Measurements from ENCODE around the gene SERPING1. TPM values are rescaled to one million over a fixed set of nuclear protein-coding genes. Genes with fewer than 3 reads are reported as not detected.

The SERPING1 gene
- total and polyA plus RNA-seq, 2 of the 13 experiments (the other 11 are each of a cell fraction or from before 2014, with no cell fraction given) = 2.0 to 10.4 TPM

GRCh38 chr11:57657194-57658022, 59.9 kb downstream of the SERPING1 start, which contains the start of gene CLP1 (continued):
- TF ChIP-seq ZFP82 (CRISPR knock-in tag; IDR thresholded peaks at IDR 0.05; ENCODE audit: borderline replicate concordance) (no peak), ZNF432 (CRISPR knock-in tag; IDR thresholded peaks at IDR 0.05; ENCODE audit: borderline replicate concordance) (no peak), ZNF430 (CRISPR knock-in tag; IDR thresholded peaks at IDR 0.05) (peak; percentile 62; the same call in 1 of the 2 replicates), ZBTB8A (CRISPR knock-in tag; IDR thresholded peaks at IDR 0.05; ENCODE audit: borderline replicate concordance, low read depth) (0 out of 2 replicates have a peak, but pooled peaks have one; percentile 47), ZNF17 (CRISPR knock-in tag; IDR thresholded peaks at IDR 0.05) (no peak), ZBTB7B (CRISPR knock-in tag; IDR thresholded peaks at IDR 0.05) (0 out of 2 replicates have a peak, but pooled peaks have one; percentile 42), IRX3 (CRISPR knock-in tag; IDR thresholded peaks at IDR 0.05; ENCODE audit: borderline replicate concordance, low read depth) (no peak; the same call in 1 of the 2 replicates), ZNF451 (CRISPR knock-in tag; IDR thresholded peaks at IDR 0.05) (no peak; the same call in 1 of the 2 replicates), CBX5 (CRISPR knock-in tag; IDR thresholded peaks at IDR 0.05; ENCODE audit: borderline replicate concordance) (no peak), AHR (CRISPR knock-in tag; IDR thresholded peaks at IDR 0.05) (0 out of 2 replicates have a peak, but pooled peaks have one; percentile 74), KLF6 (CRISPR knock-in tag; IDR thresholded peaks at IDR 0.05) (0 out of 2 replicates have a peak, but pooled peaks have one; percentile 30), PCBP2 (optimal IDR thresholded peaks at IDR 0.05; ENCODE audit: low read depth, low read length, poor library complexity, severe bottlenecking) (no peak), MNT (IDR thresholded peaks at IDR 0.05) (peak; percentile 88), RXRA (CRISPR knock-in tag; IDR thresholded peaks at IDR 0.05) (peak; percentile 69), YEATS2 (CRISPR knock-in tag; IDR thresholded peaks at IDR 0.05; ENCODE audit: borderline replicate concordance) (peak; percentile 96)
- TF ChIP-seq, protein P1, sequence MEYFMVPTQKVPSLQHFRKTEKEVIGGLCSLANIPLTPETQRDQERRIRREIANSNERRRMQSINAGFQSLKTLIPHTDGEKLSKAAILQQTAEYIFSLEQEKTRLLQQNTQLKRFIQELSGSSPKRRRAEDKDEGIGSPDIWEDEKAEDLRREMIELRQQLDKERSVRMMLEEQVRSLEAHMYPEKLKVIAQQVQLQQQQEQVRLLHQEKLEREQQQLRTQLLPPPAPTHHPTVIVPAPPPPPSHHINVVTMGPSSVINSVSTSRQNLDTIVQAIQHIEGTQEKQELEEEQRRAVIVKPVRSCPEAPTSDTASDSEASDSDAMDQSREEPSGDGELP (IDR thresholded peaks at IDR 0.05; ENCODE audit: borderline replicate concordance, low read depth) = no peak
- TF ChIP-seq, protein P2, sequence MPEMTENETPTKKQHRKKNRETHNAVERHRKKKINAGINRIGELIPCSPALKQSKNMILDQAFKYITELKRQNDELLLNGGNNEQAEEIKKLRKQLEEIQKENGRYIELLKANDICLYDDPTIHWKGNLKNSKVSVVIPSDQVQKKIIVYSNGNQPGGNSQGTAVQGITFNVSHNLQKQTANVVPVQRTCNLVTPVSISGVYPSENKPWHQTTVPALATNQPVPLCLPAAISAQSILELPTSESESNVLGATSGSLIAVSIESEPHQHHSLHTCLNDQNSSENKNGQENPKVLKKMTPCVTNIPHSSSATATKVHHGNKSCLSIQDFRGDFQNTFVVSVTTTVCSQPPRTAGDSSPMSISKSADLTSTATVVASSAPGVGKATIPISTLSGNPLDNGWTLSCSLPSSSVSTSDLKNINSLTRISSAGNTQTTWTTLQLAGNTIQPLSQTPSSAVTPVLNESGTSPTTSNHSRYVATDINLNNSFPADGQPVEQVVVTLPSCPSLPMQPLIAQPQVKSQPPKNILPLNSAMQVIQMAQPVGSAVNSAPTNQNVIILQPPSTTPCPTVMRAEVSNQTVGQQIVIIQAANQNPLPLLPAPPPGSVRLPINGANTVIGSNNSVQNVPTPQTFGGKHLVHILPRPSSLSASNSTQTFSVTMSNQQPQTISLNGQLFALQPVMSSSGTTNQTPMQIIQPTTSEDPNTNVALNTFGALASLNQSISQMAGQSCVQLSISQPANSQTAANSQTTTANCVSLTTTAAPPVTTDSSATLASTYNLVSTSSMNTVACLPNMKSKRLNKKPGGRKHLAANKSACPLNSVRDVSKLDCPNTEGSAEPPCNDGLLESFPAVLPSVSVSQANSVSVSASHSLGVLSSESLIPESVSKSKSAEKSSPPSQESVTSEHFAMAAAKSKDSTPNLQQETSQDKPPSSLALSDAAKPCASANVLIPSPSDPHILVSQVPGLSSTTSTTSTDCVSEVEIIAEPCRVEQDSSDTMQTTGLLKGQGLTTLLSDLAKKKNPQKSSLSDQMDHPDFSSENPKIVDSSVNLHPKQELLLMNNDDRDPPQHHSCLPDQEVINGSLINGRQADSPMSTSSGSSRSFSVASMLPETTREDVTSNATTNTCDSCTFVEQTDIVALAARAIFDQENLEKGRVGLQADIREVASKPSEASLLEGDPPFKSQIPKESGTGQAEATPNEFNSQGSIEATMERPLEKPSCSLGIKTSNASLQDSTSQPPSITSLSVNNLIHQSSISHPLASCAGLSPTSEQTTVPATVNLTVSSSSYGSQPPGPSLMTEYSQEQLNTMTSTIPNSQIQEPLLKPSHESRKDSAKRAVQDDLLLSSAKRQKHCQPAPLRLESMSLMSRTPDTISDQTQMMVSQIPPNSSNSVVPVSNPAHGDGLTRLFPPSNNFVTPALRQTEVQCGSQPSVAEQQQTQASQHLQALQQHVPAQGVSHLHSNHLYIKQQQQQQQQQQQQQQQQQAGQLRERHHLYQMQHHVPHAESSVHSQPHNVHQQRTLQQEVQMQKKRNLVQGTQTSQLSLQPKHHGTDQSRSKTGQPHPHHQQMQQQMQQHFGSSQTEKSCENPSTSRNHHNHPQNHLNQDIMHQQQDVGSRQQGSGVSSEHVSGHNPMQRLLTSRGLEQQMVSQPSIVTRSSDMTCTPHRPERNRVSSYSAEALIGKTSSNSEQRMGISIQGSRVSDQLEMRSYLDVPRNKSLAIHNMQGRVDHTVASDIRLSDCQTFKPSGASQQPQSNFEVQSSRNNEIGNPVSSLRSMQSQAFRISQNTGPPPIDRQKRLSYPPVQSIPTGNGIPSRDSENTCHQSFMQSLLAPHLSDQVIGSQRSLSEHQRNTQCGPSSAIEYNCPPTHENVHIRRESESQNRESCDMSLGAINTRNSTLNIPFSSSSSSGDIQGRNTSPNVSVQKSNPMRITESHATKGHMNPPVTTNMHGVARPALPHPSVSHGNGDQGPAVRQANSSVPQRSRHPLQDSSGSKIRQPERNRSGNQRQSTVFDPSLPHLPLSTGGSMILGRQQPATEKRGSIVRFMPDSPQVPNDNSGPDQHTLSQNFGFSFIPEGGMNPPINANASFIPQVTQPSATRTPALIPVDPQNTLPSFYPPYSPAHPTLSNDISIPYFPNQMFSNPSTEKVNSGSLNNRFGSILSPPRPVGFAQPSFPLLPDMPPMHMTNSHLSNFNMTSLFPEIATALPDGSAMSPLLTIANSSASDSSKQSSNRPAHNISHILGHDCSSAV (CRISPR knock-in tag; IDR thresholded peaks at IDR 0.05; ENCODE audit: borderline replicate concordance) = no peak
